NCI-H187 treated with DMSO at 0.1 percent for 48 hours (cell line): Measurements from ENCODE around the gene LONP2.
"Not testable (repeated sequence)": the region's sequence is repeated elsewhere in the genome, so short reads cannot be mapped to it uniquely, and the experiment has no call there.

Experiments
- DNase-seq: peaks from one replicate; lab custom pipeline; 2025; lab: John Stamatoyannopoulos, UW

The LONP2 gene

GRCh38 chr16:48236286-48236685, 7.8 kb upstream of the LONP2 start:
- no peak for DNase-seq

- not testable (repeated sequence) for DNase-seq
These were observed 4.0 kb upstream of the LONP2 start for GRCh38 chr16:48240147-48240546.

GRCh38 chr16:48244863-48245195, 729 bp downstream of the LONP2 start:
- DNase-seq, result no peak

GRCh38 chr16:48246066-48246465, 2.0 kb downstream of the LONP2 start:
- no peak for DNase-seq

GRCh38 chr16:48247311-48247710, 3.2 kb downstream of the LONP2 start, which contains the start of gene ABCC11:
Gene ABCC11 (minus strand): TSS chr16:48247539. CDS start chr16:48231921, 15,618 bp downstream.
- no peak for DNase-seq

GRCh38 chr16:48250520-48251278, 6.6 kb downstream of the LONP2 start:
- no peak for DNase-seq

- DNase-seq, result no peak
These were observed 7.9 kb downstream of the LONP2 start for GRCh38 chr16:48252013-48252412.

- no peak for DNase-seq
These were observed 12.6 kb downstream of the LONP2 start for GRCh38 chr16:48256579-48257177.

GRCh38 chr16:48261569-48261968, 17.5 kb downstream of the LONP2 start:
- DNase-seq, result no peak

- DNase-seq, result no peak
These were observed 18.5 kb downstream of the LONP2 start for GRCh38 chr16:48262631-48263030.

- DNase-seq, result no peak
These were observed 24.9 kb downstream of the LONP2 start for GRCh38 chr16:48269011-48269410.

GRCh38 chr16:48271728-48272127, 27.6 kb downstream of the LONP2 start:
- no peak for DNase-seq

GRCh38 chr16:48272837-48273421, 28.8 kb downstream of the LONP2 start:
- no peak for DNase-seq

- no peak for DNase-seq
These were observed 30.4 kb downstream of the LONP2 start for GRCh38 chr16:48274476-48274875.

GRCh38 chr16:48276102-48276501, 32.0 kb downstream of the LONP2 start:
- DNase-seq, result no peak

- DNase-seq, result no peak
These were observed 33.1 kb downstream of the LONP2 start for GRCh38 chr16:48277158-48277557.

GRCh38 chr16:48279199-48279598, 35.1 kb downstream of the LONP2 start:
- no peak for DNase-seq

GRCh38 chr16:48280546-48280945, 36.4 kb downstream of the LONP2 start:
- no peak for DNase-seq

GRCh38 chr16:48282636-48283263, 38.6 kb downstream of the LONP2 start:
- no peak for DNase-seq

GRCh38 chr16:48284772-48285409, 40.8 kb downstream of the LONP2 start:
- no peak for DNase-seq

- no peak for DNase-seq
These were observed 43.1 kb downstream of the LONP2 start for GRCh38 chr16:48287239-48287638.

GRCh38 chr16:48291303-48291702, 47.2 kb downstream of the LONP2 start:
- no peak for DNase-seq
